Activated naive CD4-positive, alpha-beta T cell treated with anti-CD3 and anti-CD28 coated beads, Interleukin-2, amount 50 U/mL, for 24 hours (primary cell): ENCODE results near the gene SERPIND1.
"Not testable (repeated sequence)": the region's sequence is repeated elsewhere in the genome, so short reads cannot be mapped to it uniquely, and the experiment has no call there.

Source experiments
- H3K27ac Mint-ChIP-seq: one replicate; pipeline ENCODE4 v1.8.0; 2021; ENCODE audit warnings: mild to moderate bottlenecking, mixed read lengths
- H3K27me3 Mint-ChIP-seq: one replicate; pipeline ENCODE4 v1.8.0; 2021; ENCODE audit warnings: mixed read lengths
- H3K36me3 Mint-ChIP-seq: one replicate; pipeline ENCODE4 v1.8.0; 2021; ENCODE audit warnings: mixed read lengths
- H3K4me1 Mint-ChIP-seq: one replicate; pipeline ENCODE4 v1.8.0; 2021; ENCODE audit warnings: mixed read lengths
- H3K4me3 Mint-ChIP-seq: one replicate; pipeline ENCODE4 v1.8.0; 2021; ENCODE audit warnings: mild to moderate bottlenecking, mixed read lengths
- H3K9me3 Mint-ChIP-seq: one replicate; pipeline ENCODE4 v1.8.0; 2021; ENCODE audit warnings: mixed read lengths

Gene SERPIND1, protein sequence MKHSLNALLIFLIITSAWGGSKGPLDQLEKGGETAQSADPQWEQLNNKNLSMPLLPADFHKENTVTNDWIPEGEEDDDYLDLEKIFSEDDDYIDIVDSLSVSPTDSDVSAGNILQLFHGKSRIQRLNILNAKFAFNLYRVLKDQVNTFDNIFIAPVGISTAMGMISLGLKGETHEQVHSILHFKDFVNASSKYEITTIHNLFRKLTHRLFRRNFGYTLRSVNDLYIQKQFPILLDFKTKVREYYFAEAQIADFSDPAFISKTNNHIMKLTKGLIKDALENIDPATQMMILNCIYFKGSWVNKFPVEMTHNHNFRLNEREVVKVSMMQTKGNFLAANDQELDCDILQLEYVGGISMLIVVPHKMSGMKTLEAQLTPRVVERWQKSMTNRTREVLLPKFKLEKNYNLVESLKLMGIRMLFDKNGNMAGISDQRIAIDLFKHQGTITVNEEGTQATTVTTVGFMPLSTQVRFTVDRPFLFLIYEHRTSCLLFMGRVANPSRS

DNA sequence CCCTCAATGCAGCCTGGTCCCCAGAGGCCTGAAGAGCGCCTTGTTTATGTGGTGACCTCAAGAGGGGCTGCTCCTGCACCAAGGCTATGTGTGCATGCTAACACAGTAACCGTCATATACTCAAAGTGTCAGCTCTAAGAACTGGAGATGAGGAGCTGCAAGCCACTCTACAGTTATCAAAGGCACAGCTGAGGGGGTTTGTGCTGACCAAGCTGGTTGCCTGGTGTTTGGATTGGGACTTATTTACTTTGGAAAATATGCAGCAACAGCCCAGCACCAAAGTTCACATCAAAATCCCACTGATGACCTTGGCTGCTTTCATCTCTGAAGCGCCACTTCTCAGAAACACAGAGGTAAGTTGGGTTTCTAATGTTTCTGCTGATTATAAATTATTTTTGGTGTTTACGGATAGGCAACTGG lies at the start of gene SERPIND1:
SERPIND1 (plus strand) TSS at position 321 of the 420 bp plus-strand sequence. CDS start 5,200 bp downstream, outside the sequence.
- H3K36me3 Mint-ChIP-seq: peaks cover 2% of the 10 kb centered on the region
- no peaks in the 10 kb centered on the region for H3K9me3 Mint-ChIP-seq
- no peaks in the 10 kb centered on the region for H3K27me3 Mint-ChIP-seq
- H3K4me1 Mint-ChIP-seq: no peaks in the 10 kb centered on the region
- H3K4me3 Mint-ChIP-seq: no peak within 1 kb of the TSS
- H3K27ac Mint-ChIP-seq: no peak within 1 kb of the TSS

- H3K4me3 Mint-ChIP-seq: no peak overlapping the region
- no peak overlapping the region for H3K27ac Mint-ChIP-seq
Observed at GRCh38 chr22:20724676-20725454, 49.0 kb upstream of the SERPIND1 start.

DNA sequence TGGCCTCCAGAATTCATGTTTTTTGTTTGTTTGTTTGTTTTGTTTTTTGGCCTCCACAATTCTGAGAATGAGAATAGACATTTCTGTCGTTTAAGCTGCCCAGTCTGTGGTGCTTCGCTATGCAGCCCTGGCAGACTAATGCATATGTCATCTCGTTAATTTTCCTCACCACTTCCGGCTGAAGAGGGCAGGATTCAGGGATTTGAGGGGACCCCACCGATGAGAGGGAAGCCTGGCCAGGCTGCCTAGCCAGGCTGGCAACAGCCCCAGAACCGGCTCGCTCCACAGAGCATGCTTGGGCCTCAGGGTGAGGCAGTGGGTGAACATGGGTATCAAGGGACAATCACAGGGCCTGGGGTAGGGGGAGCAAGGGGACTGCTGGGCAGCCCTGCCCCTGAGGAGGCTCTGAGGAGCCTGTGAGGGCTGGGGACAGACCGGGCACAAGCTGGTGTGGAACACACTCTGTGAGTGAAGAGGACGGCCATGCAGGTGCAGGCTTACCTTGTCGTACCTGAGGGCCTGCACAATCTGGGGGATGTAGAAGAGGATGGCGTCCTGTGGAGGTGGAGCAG lies 47.8 kb upstream of the SERPIND1 start:
- H3K27ac Mint-ChIP-seq: no peak overlapping the region
- H3K9me3 Mint-ChIP-seq: no peaks in the 10 kb centered on the region
- no peaks in the 10 kb centered on the region for H3K36me3 Mint-ChIP-seq

More at GRCh38 chr22:20724676-20725454, 49.0 kb upstream of the SERPIND1 start:
- Mint-ChIP-seq H3K4me1 (no peaks in the 10 kb centered on the region), H3K9me3 (no peaks in the 10 kb centered on the region), H3K36me3 (no peaks in the 10 kb centered on the region), H3K27me3 (no peaks in the 10 kb centered on the region)

DNA sequence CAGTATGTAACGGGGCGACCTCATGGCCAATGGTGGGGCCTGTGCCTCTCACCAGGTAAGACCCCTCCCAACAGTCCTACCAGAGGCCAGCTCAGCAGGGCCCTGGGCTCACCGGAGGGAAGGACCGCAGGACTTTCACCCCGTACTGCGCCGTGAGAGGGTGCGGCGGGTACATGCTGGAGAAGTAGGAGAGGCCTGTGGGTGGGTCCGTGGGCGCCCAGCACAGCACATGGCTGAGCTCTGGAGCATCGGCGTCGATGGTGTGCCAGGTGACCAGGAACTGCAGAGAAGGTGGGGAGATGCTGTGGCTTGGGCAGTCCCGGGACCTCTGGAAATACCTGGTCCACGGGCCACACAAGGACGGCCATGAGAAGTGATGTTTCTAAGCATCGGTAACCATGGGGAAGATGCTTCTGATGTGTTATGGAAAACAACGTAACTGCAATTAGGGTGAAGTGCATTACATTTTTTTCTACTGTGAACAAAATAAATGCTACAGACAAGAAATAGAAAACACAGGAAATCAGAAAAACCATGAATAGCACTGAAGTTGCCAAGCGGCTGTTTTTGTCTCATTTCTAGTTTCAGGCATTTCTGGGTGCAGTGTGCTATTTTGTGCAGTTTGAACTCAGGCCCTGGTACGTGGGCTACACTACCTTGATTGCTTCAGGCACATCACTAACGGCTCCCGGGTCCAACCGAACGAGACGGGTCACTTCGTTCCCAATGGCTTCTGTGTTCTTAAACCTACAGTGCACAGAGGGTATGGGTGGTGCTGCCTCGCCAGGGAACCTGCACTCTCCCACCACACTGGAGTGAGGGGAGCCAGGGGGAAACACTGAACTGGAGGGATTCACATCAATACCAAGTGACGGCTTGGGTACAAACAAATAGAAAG lies 46.5 kb upstream of the SERPIND1 start:
- no peaks in the 10 kb centered on the region for H3K27me3 Mint-ChIP-seq
- H3K9me3 Mint-ChIP-seq: no peaks in the 10 kb centered on the region
- H3K36me3 Mint-ChIP-seq: no peaks in the 10 kb centered on the region
- H3K4me3 Mint-ChIP-seq: no peak overlapping the region
- no peak overlapping the region for H3K27ac Mint-ChIP-seq
- H3K4me1 Mint-ChIP-seq: no peaks in the 10 kb centered on the region

More for the DNA sequence above, 47.8 kb upstream of the SERPIND1 start:
- Mint-ChIP-seq H3K4me3 (no peak overlapping the region), H3K27me3 (no peaks in the 10 kb centered on the region), H3K4me1 (no peaks in the 10 kb centered on the region)

GRCh38 chr22:20728523-20729190 lies 45.3 kb upstream of the SERPIND1 start:
- Mint-ChIP-seq H3K36me3 (no peaks in the 10 kb centered on the region), H3K27ac (no peak overlapping the region), H3K4me1 (no peaks in the 10 kb centered on the region), H3K4me3 (no peak overlapping the region), H3K27me3 (no peaks in the 10 kb centered on the region), H3K9me3 (no peaks in the 10 kb centered on the region)

DNA sequence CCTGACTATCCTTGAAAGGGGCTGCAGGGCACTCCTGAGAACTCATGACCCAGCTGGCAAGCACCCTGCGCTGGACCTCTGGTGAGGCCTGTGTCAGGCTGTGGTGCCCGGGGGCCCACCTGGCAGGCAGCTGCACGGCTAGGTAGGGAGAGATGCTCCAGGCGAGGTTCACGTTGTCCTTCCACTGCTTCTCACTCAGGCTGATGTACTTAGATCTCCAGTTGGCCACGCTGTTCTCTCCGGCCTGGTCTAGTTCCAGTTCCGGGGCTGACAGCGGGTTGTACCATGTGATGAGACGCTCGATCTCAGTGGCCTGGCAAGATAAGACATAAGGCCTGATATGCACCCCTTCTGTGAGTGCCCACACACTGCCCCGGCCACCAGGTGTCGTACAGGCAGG lies 44.7 kb upstream of the SERPIND1 start:
- no peaks in the 10 kb centered on the region for H3K4me1 Mint-ChIP-seq
- H3K4me3 Mint-ChIP-seq: no peak overlapping the region
- H3K27me3 Mint-ChIP-seq: no peaks in the 10 kb centered on the region
- no peaks in the 10 kb centered on the region for H3K36me3 Mint-ChIP-seq
- no peak overlapping the region for H3K27ac Mint-ChIP-seq
- no peaks in the 10 kb centered on the region for H3K9me3 Mint-ChIP-seq

DNA sequence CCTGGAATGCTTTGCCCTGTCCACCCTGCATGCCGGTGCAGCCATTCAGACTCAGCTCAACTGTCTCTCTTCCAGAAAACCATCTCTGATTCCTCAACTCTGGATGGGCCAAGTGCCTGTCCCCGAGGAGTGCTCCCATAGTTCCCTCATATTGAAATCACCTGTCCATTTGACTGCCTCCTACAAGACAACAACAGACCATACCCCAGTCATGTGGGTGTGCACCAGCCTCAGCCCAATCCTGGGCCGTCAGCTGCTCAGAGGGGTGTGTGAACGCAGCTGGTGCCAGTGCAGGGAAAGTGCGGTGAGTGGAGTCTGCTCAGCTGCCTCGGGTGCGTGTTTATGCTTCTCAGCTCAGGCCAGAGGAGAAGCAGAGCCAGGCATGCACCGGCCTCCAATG lies 41.5 kb upstream of the SERPIND1 start:
- not testable (repeated sequence) for H3K36me3 Mint-ChIP-seq, H3K4me1 Mint-ChIP-seq, H3K9me3 Mint-ChIP-seq, H3K27ac Mint-ChIP-seq, H3K4me3 Mint-ChIP-seq, H3K27me3 Mint-ChIP-seq

- not testable (repeated sequence) for H3K4me1 Mint-ChIP-seq, H3K9me3 Mint-ChIP-seq, H3K27ac Mint-ChIP-seq, H3K27me3 Mint-ChIP-seq, H3K4me3 Mint-ChIP-seq
- H3K36me3 Mint-ChIP-seq: peaks cover 14% of the 10 kb centered on the region
Observed at GRCh38 chr22:20735356-20736162, 38.4 kb upstream of the SERPIND1 start.

- not testable (repeated sequence) for H3K4me1 Mint-ChIP-seq, H3K27ac Mint-ChIP-seq, H3K4me3 Mint-ChIP-seq, H3K9me3 Mint-ChIP-seq, H3K27me3 Mint-ChIP-seq
- H3K36me3 Mint-ChIP-seq: peaks cover 16% of the 10 kb centered on the region
Observed at GRCh38 chr22:20736891-20737290, 37.0 kb upstream of the SERPIND1 start.

DNA sequence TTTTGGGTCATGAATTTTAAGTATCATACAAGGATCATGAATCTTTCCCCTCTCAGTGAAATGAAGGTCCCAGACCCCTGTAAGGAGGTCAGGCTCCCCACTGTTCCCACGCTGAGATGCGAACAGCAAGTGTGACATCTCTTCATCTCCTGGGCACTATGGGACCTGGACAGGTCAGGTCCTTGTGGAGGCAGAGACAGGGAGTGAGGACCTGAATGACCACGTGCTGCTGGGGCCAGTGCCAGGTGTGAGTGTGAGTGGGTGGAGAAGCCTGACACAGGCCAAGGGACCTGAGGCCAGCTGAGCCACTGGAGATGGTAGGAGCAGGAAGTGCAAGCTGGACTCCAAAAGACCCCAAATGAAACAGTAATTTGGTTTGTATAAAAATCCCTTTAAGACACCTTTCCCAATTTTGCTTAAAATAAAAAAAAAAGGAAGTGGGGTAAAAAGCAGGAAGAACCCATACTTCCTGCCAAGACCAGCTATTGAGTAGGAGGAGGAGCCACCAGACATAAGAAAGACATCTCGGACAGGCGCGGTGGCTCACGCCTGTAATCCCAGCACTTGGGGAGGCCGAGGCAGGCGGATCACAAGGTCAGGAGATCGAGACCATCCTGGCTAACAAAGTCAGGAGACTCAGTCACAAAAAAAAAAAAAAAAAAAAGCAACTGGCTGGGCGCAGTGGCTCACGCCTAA lies 35.4 kb upstream of the SERPIND1 start:
- H3K27ac Mint-ChIP-seq: no peak overlapping the region

DNA sequence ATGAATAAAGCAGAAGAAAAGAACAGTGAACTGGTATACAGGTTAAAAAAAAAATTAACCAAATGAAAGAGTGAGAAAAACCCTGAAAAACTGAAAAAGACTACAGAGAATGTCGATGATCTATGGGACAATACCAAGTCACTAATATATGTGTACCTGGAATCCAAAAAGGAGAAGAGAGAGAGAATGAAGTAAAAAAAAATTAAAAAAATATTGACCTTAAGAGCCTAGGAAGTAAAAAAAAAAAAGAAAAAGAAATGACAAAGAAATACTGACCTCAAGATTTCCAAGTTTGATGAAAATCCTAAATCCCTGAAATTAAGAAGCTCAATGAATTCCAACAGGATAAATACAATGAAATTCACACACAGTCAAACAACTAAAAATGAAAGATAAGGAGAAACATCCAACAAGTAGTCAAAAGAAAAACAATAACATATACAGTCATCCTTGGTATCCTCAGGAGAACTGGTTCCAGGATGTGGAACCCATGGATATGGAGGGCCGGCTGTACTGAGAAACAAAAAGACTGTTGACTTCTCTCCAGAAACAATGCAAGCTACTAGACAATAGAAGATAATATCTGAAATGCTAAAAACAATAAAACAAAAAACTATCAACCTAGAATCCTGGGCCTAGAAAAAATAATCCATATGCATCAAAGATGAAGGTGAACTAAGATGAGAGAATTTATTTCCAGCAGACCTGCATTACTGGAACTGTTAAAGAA lies 33.5 kb upstream of the SERPIND1 start:
- no peaks in the 10 kb centered on the region for H3K27me3 Mint-ChIP-seq
- H3K9me3 Mint-ChIP-seq: no peaks in the 10 kb centered on the region
- no peak overlapping the region for H3K27ac Mint-ChIP-seq
- H3K36me3 Mint-ChIP-seq: peaks cover 16% of the 10 kb centered on the region
- no peak overlapping the region for H3K4me3 Mint-ChIP-seq
- H3K4me1 Mint-ChIP-seq: peaks cover 5% of the 10 kb centered on the region

More for the DNA sequence above, 35.4 kb upstream of the SERPIND1 start:
- peaks cover 16% of the 10 kb centered on the region for H3K36me3 Mint-ChIP-seq
- no peaks in the 10 kb centered on the region for H3K9me3 Mint-ChIP-seq
- no peak overlapping the region for H3K4me3 Mint-ChIP-seq
- peaks cover 5% of the 10 kb centered on the region for H3K4me1 Mint-ChIP-seq
- H3K27me3 Mint-ChIP-seq: no peaks in the 10 kb centered on the region

DNA sequence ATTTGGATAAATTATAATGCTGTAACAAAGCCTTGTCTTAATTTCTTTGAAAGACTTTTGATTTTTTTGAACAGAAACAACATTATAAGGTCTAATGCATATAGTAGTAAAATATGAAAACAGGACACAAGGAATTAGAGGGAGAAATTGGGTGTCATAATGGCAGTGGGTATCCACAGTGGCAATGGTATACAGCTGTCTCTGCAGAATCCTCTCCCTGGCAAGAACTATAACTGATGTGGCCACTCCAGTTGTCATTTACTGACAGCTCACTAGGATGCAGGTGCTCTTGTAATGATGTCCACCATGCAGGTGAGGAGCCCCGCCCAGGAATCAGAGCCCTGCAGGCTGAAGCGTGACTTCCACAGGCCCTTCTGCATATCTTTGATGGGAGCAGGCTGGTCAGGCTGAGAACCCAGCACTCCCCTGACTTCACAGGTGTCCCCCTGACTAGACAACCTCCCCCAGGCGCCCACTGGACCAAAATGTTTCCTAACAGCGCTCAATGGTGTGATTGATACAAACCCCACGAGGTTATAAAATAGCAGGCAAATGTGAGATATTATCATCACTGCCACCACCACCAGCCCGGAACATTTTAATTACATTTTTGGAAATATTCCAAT lies 32.8 kb upstream of the SERPIND1 start:
- Mint-ChIP-seq H3K4me1 (peaks cover 5% of the 10 kb centered on the region), H3K9me3 (no peaks in the 10 kb centered on the region), H3K4me3 (no peak overlapping the region), H3K27me3 (no peaks in the 10 kb centered on the region), H3K27ac (no peak overlapping the region), H3K36me3 (peaks cover 14% of the 10 kb centered on the region)
